GM10847 (cell line): ENCODE data around the gene ISG20.

ENCODE experiments used
- POLR2A ChIP-seq: IDR thresholded peaks from 2 replicates; pipeline ENCODE4 v1.6.1; 2011; ENCODE audit not compliant: insufficient read length; ENCODE audit errors: extremely low read depth

The ISG20 gene

GRCh38 chr15:88645171-88646087, 6.6 kb downstream of the ISG20 start:
- no peak for TF ChIP-seq POLR2A

- TF ChIP-seq POLR2A, result no peak
These were observed 7.2 kb downstream of the ISG20 start for GRCh38 chr15:88646088-88646405.

GRCh38 chr15:88646951-88647350, 8.1 kb downstream of the ISG20 start:
- no peak for TF ChIP-seq POLR2A

GRCh38 chr15:88647351-88648105, 8.7 kb downstream of the ISG20 start:
- TF ChIP-seq POLR2A, result no peak

GRCh38 chr15:88648357-88649214, 9.8 kb downstream of the ISG20 start:
- TF ChIP-seq POLR2A, result no peak

GRCh38 chr15:88649286-88649733, 10.5 kb downstream of the ISG20 start:
- TF ChIP-seq POLR2A, result no peak

- no peak for TF ChIP-seq POLR2A
These were observed 11.1 kb downstream of the ISG20 start for GRCh38 chr15:88649753-88650551.

GRCh38 chr15:88650556-88650955, 11.7 kb downstream of the ISG20 start:
- TF ChIP-seq POLR2A, result no peak

- TF ChIP-seq POLR2A, result no peak
These were observed 12.4 kb downstream of the ISG20 start for GRCh38 chr15:88651136-88651732.

GRCh38 chr15:88651971-88652370, 13.2 kb downstream of the ISG20 start:
- no peak for TF ChIP-seq POLR2A

- no peak for TF ChIP-seq POLR2A
These were observed 13.8 kb downstream of the ISG20 start for GRCh38 chr15:88652456-88653199.

- no peak for TF ChIP-seq POLR2A
These were observed 14.6 kb downstream of the ISG20 start for GRCh38 chr15:88653200-88654064.

GRCh38 chr15:88654430-88655102, 15.8 kb downstream of the ISG20 start:
- TF ChIP-seq POLR2A, result no peak
